Measurements from ENCODE around the gene SACM1L. TPM values are rescaled to one million over a fixed set of nuclear protein-coding genes. Genes with fewer than 3 reads are reported as not detected.
A peak's percentile ranks its signal among the peaks of the same experiment; 100 is the strongest.

SACM1L gene
- total and polyA plus RNA-seq, 2 of the 8 experiments (the other 6 are each of a cell fraction or from before 2014, with no cell fraction given), result 20.1 to 61.0 TPM

DNA sequence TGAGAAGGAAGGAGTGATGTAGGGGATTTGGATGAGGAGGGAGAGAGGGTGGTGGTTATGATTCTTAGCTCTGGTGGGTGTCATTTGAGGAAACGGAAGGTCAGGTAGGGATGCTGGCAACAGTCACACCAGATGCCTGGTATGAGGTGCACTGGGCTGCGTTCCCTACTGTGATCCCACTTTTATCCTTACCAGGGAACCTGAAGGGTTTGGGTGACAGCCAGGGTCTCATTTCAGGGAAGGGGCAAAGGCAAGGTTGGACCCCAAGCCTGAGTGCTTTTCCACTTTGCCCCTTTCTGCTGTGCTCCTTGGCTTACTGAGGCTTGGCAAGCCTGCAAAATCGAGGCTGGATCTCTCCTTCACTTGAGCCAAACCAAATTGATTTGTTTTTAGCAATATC is 36.0 kb upstream of the SACM1L start:
- Histone ChIP-seq H3K27ac (ENCODE audit: low read depth, low read length) (no peak overlapping the region), H3K18ac (ENCODE audit: extremely low read depth, low read length) (no peak overlapping the region), H3K4me3 (ENCODE audit: extremely low read depth in 1 of 4, insufficient read depth in 2 of 4, low read depth in 3 of 4, low read length in 4 of 4) (no peak overlapping the region), H3K14ac (ENCODE audit: insufficient read length) (no peak overlapping the region), H2BK120ac (replicated peaks; ENCODE audit: low read depth, low read length) (no peak overlapping the region), H3K79me1 (ENCODE audit: low read depth, low read length) (no peaks in the 10 kb centered on the region), H4K8ac (ENCODE audit: extremely low read depth, insufficient read depth, low read length) (no peak overlapping the region), H3K4ac (replicated peaks; ENCODE audit: insufficient read length, low read depth, low read length) (no peak overlapping the region), H3K36me3 (ENCODE audit: control insufficient read depth in 2 of 4, insufficient read depth in 4 of 4, low read length in 3 of 4) (no peaks in the 10 kb centered on the region; a peak in 1 of 8 replicates), H3K27me3 (replicated peaks in 1 of 4; ENCODE audit: control insufficient read depth in 3 of 4, extremely low read depth in 1 of 4, insufficient read depth in 3 of 4, low read length in 3 of 4) (no peaks in the 10 kb centered on the region), H3K4me2 (ENCODE audit: insufficient read depth in 1 of 2, low read depth in 2 of 2, low read length in 2 of 2) (no peak overlapping the region), H2AK5ac (ENCODE audit: low read depth, low read length) (peak overlapping the region; percentile 26; the same call in 1 of the 2 replicates), H4K5ac (ENCODE audit: insufficient read length, low read depth, low read length) (no peak overlapping the region), H2BK20ac (ENCODE audit: low read length) (no peak overlapping the region), H3K23me2 (ENCODE audit: low read depth, low read length) (no peaks in the 10 kb centered on the region), H2BK15ac (ENCODE audit: low read length) (no peak overlapping the region), H4K20me1 (replicated peaks in 1 of 2; ENCODE audit: control insufficient read depth in 1 of 2, insufficient read depth in 2 of 2, low read length in 2 of 2) (peaks cover 0 to 1% of the 10 kb centered on the region in 2 experiments), H3K4me1 (replicated peaks in 1 of 4; ENCODE audit: control insufficient read depth in 3 of 4, insufficient read depth in 4 of 4, low read length in 3 of 4) (no peaks in the 10 kb centered on the region), H4K91ac (replicated peaks; ENCODE audit: insufficient read length, low read length) (no peak overlapping the region), H3K56ac (replicated peaks; ENCODE audit: insufficient read length, low read depth, low read length) (no peak overlapping the region), H3K9ac (replicated peaks in 1 of 4; ENCODE audit: extremely low read depth in 1 of 4, low read depth in 3 of 4, low read length in 3 of 4) (no peak overlapping the region), H2BK12ac (ENCODE audit: low read depth, low read length) (no peak overlapping the region), H2AFZ (ENCODE audit: low read length) (no peak overlapping the region), H3K79me2 (ENCODE audit: control insufficient read depth in 1 of 2, insufficient read depth in 2 of 2, low read length in 2 of 2) (peaks cover 0 to 10% of the 10 kb centered on the region in 2 experiments; a peak in 1 of 4 replicates), H2BK5ac (ENCODE audit: low read depth, low read length) (no peak overlapping the region), H3K23ac (ENCODE audit: insufficient read length) (no peak overlapping the region), H3K9me3 (ENCODE audit: insufficient read depth in 2 of 2, low read depth in 1 of 2, low read length in 1 of 2) (no peaks in the 10 kb centered on the region)
- ChIA-PET CTCF (ENCODE audit: partially characterized antibody) (interaction anchor here (1.0 to 6.6 kb wide), 11 partner anchors 8 to 144 kb away, joined by 3 to 75 read pairs (median 17); partner anchors contain the start of gene LIMD1), POLR2A (ENCODE audit: partially characterized antibody) (interaction anchor here (1.5 kb wide), 1 partner anchor 17 kb away, joined by 3 read pairs; no protein-coding TSS in a partner anchor)
- 84% methylated on average over 3 of the region's 3 CpGs; no CpG with 5 or more reads in 1 of the 2 experiments for WGBS, 2 experiments (ENCODE audit: extremely low coverage in 1 of 2, insufficient coverage in 1 of 2, insufficient read length in 1 of 2, insufficient replicate concordance in 2 of 2, low coverage in 1 of 2, low lambda C conversion rate in 2 of 2, missing lambda C conversion rate in 1 of 2)
- FAIRE-seq, result no peak
- DNase-seq (ENCODE audit: low read depth in 1 of 2, low spot score in 2 of 2), result no peak
- TF ChIP-seq KDM1A (IDR thresholded peaks at IDR 0.05; ENCODE audit: borderline replicate concordance, low read length) (no peak), CBX8 (IDR thresholded peaks at IDR 0.05; ENCODE audit: borderline replicate concordance, low read depth, low read length) (no peak), SAP30 (IDR thresholded peaks at IDR 0.05; ENCODE audit: insufficient read depth, insufficient replicate concordance, low read length) (no peak), JUND (IDR thresholded peaks at IDR 0.05; ENCODE audit: low read length) (no peak), SIRT6 (IDR thresholded peaks at IDR 0.05; ENCODE audit: low read length) (no peak), GTF2F1 (IDR thresholded peaks at IDR 0.05; ENCODE audit: borderline replicate concordance, low read depth, low read length) (no peak), TAF7 (optimal IDR thresholded peaks at IDR 0.05; ENCODE audit: borderline replicate concordance, low read depth, low read length) (no peak), SIN3A (conservative IDR thresholded peaks at IDR 0.05 in 1 of 2, IDR thresholded peaks at IDR 0.05 in 1 of 2; ENCODE audit: low read depth in 1 of 2, low read length in 2 of 2) (no peak), BRCA1 (IDR thresholded peaks at IDR 0.05; ENCODE audit: low read depth, low read length) (no peak), NANOG (IDR thresholded peaks at IDR 0.05; ENCODE audit: insufficient read depth, low read depth, low read length, poor library complexity, severe bottlenecking) (no peak), BACH1 (IDR thresholded peaks at IDR 0.05; ENCODE audit: low read length) (no peak), PHF8 (conservative IDR thresholded peaks at IDR 0.05; ENCODE audit: low read depth, low read length) (no peak)
- TF ChIP-seq, protein P1, sequence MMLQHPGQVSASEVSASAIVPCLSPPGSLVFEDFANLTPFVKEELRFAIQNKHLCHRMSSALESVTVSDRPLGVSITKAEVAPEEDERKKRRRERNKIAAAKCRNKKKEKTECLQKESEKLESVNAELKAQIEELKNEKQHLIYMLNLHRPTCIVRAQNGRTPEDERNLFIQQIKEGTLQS (IDR thresholded peaks at IDR 0.05; ENCODE audit: insufficient read depth, low read depth, low read length), result no peak

All from H1 (cell line).